Measurements from ENCODE around the gene LSM14A. TPM values are rescaled to one million over a fixed set of nuclear protein-coding genes. Genes with fewer than 3 reads are reported as not detected.

The LSM14A gene
- polyA plus RNA-seq, 1 experiment = 97.0 TPM

GRCh38 chr19:34274827-34275625 lies 102.7 kb downstream of the LSM14A start:
- DNase-seq (ENCODE audit: low read depth, low spot score) = peak; percentile 72
- ChIA-PET POLR2A (interaction anchor here (0.7 to 2.6 kb wide), 5 partner anchors 13 to 103 kb away, joined by 3 to 35 read pairs (median 6); no protein-coding TSS in a partner anchor), CTCF (interaction anchor here (1.0 to 3.1 kb wide), 4 partner anchors 9 to 49 kb away, joined by 3 to 16 read pairs (median 5); no protein-coding TSS in a partner anchor)
- H3K9me3 ChIP-seq (ENCODE audit: control insufficient read depth, insufficient read depth, low read length) = peaks cover 4% of the 10 kb centered on the region
- no peaks in the 10 kb centered on the region for H3K27me3 ChIP-seq (ENCODE audit: control insufficient read depth, insufficient read depth, low read length)
- no peak overlapping the region for H3K4me3 ChIP-seq (ENCODE audit: low read depth, low read length)
- peak; percentile 25; the same call in 1 of the 2 replicates for TF ChIP-seq CTCF (IDR thresholded peaks at IDR 0.05; ENCODE audit: low read depth, low read length)
- H3K27ac ChIP-seq (ENCODE audit: low read depth, low read length) = peak overlapping the region; percentile 94

DNA sequence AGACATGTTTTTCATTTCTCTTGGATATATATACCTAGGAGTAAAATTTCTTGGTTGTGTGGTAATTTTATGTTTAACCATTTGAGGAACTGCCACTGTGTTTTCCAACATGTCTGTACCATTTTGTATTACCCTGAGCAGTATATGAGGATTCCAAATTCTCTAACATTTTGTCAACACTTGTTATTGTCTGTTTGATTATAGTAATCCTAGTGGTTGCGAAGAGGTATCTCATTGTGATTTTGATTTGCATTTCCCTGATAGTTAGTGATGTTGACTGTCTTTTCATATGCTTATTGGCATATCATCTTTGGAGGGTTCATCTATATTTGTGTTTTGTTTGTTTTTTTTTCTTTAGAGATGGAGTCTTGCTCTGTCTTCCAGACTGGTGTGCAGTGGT lies 103.4 kb downstream of the LSM14A start:
- Histone ChIP-seq H3K9me3 (ENCODE audit: control insufficient read depth, insufficient read depth, low read length) (peaks cover 4% of the 10 kb centered on the region), H3K27me3 (ENCODE audit: control insufficient read depth, insufficient read depth, low read length) (no peaks in the 10 kb centered on the region), H3K27ac (ENCODE audit: low read depth, low read length) (no peak overlapping the region), H3K4me3 (ENCODE audit: low read depth, low read length) (no peak overlapping the region)
- POLR2A ChIA-PET = interaction anchor here (1.4 to 2.6 kb wide), 3 partner anchors 14 to 43 kb away, joined by 5 to 35 read pairs (median 6); no protein-coding TSS in a partner anchor
- CTCF ChIA-PET = interaction anchor here (1.0 to 1.4 kb wide), 2 partner anchors 10 to 49 kb away, joined by 3 to 5 read pairs; no protein-coding TSS in a partner anchor
- no peak for DNase-seq (ENCODE audit: low read depth, low spot score)
- no peak for TF ChIP-seq CTCF (IDR thresholded peaks at IDR 0.05; ENCODE audit: low read depth, low read length)

- Histone ChIP-seq H3K27me3 (ENCODE audit: control insufficient read depth, insufficient read depth, low read length) (no peaks in the 10 kb centered on the region), H3K27ac (ENCODE audit: low read depth, low read length) (no peak overlapping the region), H3K9me3 (ENCODE audit: control insufficient read depth, insufficient read depth, low read length) (peaks cover 4% of the 10 kb centered on the region), H3K4me3 (ENCODE audit: low read depth, low read length) (no peak overlapping the region)
- TF ChIP-seq CTCF (IDR thresholded peaks at IDR 0.05; ENCODE audit: low read depth, low read length) = no peak
- DNase-seq (ENCODE audit: low read depth, low spot score) = no peak
- CTCF ChIA-PET = interaction anchor here (0.5 kb wide), 1 partner anchor 56 kb away, joined by 6 read pairs; no protein-coding TSS in a partner anchor
- POLR2A ChIA-PET = no interaction called here
Measured at GRCh38 chr19:34276614-34277013, 104.3 kb downstream of the LSM14A start.

DNA sequence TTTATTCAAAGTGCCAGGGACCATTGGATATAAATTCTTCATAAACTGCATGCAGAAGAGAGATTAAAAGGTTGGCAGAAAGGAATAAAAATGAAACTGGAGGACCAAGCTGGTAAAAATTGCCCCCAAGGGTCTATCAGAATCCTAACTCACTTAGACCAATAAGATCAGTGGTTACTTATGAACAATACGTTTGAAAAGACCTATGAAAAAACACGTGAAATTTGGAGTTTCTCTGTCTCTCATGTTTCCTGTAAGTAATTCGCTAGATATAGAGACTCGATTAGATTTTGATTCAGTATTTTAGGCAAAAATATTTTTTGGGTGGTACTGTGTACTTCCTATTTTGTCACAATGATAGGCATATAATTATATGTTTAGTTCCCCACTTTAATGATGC lies 104.9 kb downstream of the LSM14A start:
- Histone ChIP-seq H3K27ac (ENCODE audit: low read depth, low read length) (no peak overlapping the region), H3K9me3 (ENCODE audit: control insufficient read depth, insufficient read depth, low read length) (peaks cover 4% of the 10 kb centered on the region), H3K27me3 (ENCODE audit: control insufficient read depth, insufficient read depth, low read length) (no peaks in the 10 kb centered on the region), H3K4me3 (ENCODE audit: low read depth, low read length) (no peak overlapping the region)
- ChIA-PET POLR2A (no interaction called here), CTCF (no interaction called here)
- no peak for TF ChIP-seq CTCF (IDR thresholded peaks at IDR 0.05; ENCODE audit: low read depth, low read length)
- no peak for DNase-seq (ENCODE audit: low read depth, low spot score)

- CTCF ChIA-PET = no interaction called here
Measured at GRCh38 chr19:34278783-34279182, 106.5 kb downstream of the LSM14A start.

More at GRCh38 chr19:34278783-34279182, 106.5 kb downstream of the LSM14A start:
- H3K27me3 ChIP-seq (ENCODE audit: control insufficient read depth, insufficient read depth, low read length) = no peaks in the 10 kb centered on the region
- TF ChIP-seq CTCF (IDR thresholded peaks at IDR 0.05; ENCODE audit: low read depth, low read length) = no peak
- no peak for DNase-seq (ENCODE audit: low read depth, low spot score)
- POLR2A ChIA-PET = interaction anchor here (0.7 kb wide), 1 partner anchor 43 kb away, joined by 7 read pairs; no protein-coding TSS in a partner anchor
- H3K27ac ChIP-seq (ENCODE audit: low read depth, low read length) = no peak overlapping the region
- peaks cover 4% of the 10 kb centered on the region for H3K9me3 ChIP-seq (ENCODE audit: control insufficient read depth, insufficient read depth, low read length)
- H3K4me3 ChIP-seq (ENCODE audit: low read depth, low read length) = no peak overlapping the region

Data from AG04450 (cell line).